RWPE1 (cell line): ENCODE data around the gene STARD9.

Experiments
- CTCF ChIA-PET: fragments of 350-600 bp; sonication (Branson Sonifier 250); formaldehyde crosslinking; extraction: SDS; loops from one replicate; lab custom pipeline; 2021; lab: Yijun Ruan, JAX
- POLR2A ChIA-PET: fragments of 400-600 bp; formaldehyde crosslinking; extraction: SDS; loops from one replicate; lab custom pipeline; 2020; ENCODE audit warnings: antibody characterized with exemption; ENCODE audit not compliant: low non-redundant PET; lab: Yijun Ruan, JAX
- DNase-seq: peaks from one replicate; pipeline ENCODE4 v3.0.0; 2012; ENCODE audit warnings: low spot score
- H3K27ac ChIP-seq: fragments of 450-650 bp; 2 replicates; pipeline ENCODE4 v1.5.1; 2017
- TF ChIP-seq, protein P1 (sequence below): fragments of 450-650 bp; conservative IDR thresholded peaks from 2 replicates; pipeline ENCODE4 v1.5.1; 2017; ENCODE audit warnings: low read depth, mild to moderate bottlenecking

STARD9 gene

GRCh38 chr15:42735382-42736165 is 160.2 kb downstream of the STARD9 start:
- H3K27ac ChIP-seq, result peak overlapping the region; percentile 81
- ChIA-PET POLR2A (no interaction called here), CTCF (interaction anchor here (0.6 to 1.6 kb wide), 4 partner anchors 15 to 519 kb away, joined by 3 to 6 read pairs (median 3); no protein-coding TSS in a partner anchor)
- no peak for DNase-seq
- TF ChIP-seq, protein P1, sequence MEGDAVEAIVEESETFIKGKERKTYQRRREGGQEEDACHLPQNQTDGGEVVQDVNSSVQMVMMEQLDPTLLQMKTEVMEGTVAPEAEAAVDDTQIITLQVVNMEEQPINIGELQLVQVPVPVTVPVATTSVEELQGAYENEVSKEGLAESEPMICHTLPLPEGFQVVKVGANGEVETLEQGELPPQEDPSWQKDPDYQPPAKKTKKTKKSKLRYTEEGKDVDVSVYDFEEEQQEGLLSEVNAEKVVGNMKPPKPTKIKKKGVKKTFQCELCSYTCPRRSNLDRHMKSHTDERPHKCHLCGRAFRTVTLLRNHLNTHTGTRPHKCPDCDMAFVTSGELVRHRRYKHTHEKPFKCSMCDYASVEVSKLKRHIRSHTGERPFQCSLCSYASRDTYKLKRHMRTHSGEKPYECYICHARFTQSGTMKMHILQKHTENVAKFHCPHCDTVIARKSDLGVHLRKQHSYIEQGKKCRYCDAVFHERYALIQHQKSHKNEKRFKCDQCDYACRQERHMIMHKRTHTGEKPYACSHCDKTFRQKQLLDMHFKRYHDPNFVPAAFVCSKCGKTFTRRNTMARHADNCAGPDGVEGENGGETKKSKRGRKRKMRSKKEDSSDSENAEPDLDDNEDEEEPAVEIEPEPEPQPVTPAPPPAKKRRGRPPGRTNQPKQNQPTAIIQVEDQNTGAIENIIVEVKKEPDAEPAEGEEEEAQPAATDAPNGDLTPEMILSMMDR, result no peak

DNA sequence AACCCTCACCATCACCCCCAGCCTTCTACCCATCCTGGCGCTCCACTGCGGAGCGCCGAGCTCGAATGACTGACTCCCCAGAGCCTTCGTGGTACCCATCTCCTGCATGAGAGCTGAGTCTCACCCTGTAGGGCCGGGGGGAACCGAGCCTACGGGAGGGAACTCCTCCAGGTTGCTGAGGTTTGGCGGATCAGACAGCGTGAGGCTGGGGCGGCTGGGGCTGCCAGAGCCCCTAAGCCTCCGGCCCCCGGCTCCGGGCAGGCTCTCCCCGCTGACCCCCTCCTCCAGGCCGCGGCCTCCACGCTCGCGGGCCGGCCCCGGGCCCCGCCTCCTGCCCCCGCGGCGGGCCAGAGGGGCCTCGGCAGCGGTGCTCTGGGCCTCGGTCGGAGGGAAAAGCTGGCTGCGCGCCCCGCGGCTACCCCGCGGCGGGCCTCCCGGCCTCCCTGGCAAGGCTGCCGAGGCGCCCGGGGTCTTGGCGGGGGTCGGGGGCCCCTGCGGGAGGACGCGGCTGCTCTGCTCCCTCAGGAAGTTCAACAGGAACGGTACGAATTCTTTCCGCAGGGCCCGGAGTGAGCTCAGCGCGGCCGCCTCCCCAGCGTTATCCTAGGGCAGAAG is 160.9 kb downstream of the STARD9 start:
- H3K27ac ChIP-seq, result peak overlapping the region; percentile 81
- peak; percentile 42 for DNase-seq
- TF ChIP-seq, protein P1, result no peak
- ChIA-PET CTCF (interaction anchor here (0.6 to 1.6 kb wide), 4 partner anchors 13 to 190 kb away, joined by 3 to 6 read pairs (median 4); no protein-coding TSS in a partner anchor), POLR2A (no interaction called here)

GRCh38 chr15:42736793-42737528 is 161.6 kb downstream of the STARD9 start, which contains the start of gene CDAN1:
TSS of gene CDAN1 (minus strand) at chr15:42737128. CDS start at chr15:42737102, 26 bp downstream.
- DNase-seq, result peak; percentile 99
- peak within 1 kb of the TSS; percentile 81 for H3K27ac ChIP-seq
- TF ChIP-seq, protein P1, result no peak
- POLR2A ChIA-PET, result no interaction called here
- CTCF ChIA-PET, result interaction anchor here (0.6 to 1.6 kb wide), 6 partner anchors 14 to 287 kb away, joined by 3 to 9 read pairs (median 4); no protein-coding TSS in a partner anchor

DNA sequence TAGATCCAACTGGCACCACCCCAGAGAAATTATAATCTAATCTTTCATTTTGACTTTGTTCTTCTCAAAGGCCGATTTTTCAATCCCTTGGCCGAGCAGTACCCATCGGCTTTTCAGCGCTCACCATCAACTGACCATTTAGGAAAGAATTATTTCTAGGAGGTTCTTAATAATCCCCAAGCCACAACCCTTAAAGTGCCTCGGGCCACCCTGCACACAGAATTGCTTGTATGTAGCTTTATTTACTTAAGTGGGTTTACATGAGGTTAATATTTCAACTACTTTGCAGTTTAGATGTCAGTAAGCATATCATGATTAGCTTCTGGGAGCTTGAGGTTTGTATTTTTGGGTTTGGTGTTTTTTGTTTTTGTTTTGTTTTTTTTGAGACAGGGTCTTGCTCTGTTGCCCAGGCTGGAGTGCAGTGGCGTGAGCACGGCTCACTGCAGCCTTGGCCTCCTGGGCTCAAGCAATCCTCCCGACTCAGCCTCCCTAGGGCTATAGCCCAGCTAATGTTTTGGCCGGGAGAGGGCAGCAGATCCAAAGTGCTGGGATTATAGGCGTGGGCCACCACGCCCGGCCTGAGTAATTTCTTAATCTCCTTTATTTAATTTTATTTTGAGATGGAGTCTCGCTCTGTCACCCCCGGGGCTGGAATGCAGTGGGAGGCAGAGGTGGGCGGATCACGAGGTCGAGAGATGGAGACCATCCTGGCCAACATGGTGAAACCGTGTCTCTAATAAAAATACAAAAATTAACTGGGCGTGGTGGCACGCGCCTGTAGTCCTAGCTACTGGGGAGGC is 162.3 kb downstream of the STARD9 start:
- CTCF ChIA-PET, result interaction anchor here (0.6 to 0.9 kb wide), 7 partner anchors 34 to 287 kb away, joined by 3 to 9 read pairs (median 4); no protein-coding TSS in a partner anchor
- POLR2A ChIA-PET, result no interaction called here
- TF ChIP-seq, protein P1, result peak; percentile 62
- peak overlapping the region; percentile 81 for H3K27ac ChIP-seq
- DNase-seq, result no peak

DNA sequence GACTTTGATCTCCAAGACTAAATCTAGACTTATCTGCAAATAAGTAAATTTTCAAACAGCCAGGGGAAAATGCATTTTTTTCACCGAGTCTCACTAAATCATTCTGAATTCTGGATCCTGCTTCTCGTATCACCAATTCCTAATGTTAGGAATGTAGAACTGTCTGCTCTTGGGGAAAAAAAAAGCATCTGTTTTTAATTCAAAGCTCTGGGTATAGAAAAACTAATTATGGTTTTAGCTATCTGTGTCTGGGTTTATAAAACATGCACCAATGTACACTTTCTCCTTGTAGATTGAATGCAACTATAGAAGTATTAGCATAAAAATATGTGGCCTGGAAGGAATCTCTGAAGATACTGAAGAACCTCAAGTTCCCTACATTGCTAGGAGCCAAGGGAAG is 166.3 kb downstream of the STARD9 start:
- no peak overlapping the region for H3K27ac ChIP-seq
- DNase-seq, result no peak
- POLR2A ChIA-PET, result no interaction called here
- TF ChIP-seq, protein P1, result no peak
- CTCF ChIA-PET, result interaction anchor here (1.2 kb wide), 1 partner anchor 17 kb away, joined by 3 read pairs; no protein-coding TSS in a partner anchor
